ENCODE measurements around the gene DLG5.

- TF ChIP-seq CTCF (IDR thresholded peaks at IDR 0.05; ENCODE audit: insufficient read depth, low read length, poor library complexity, severe bottlenecking) (no peak), EZH2phosphoT487 (conservative IDR thresholded peaks at IDR 0.05; ENCODE audit: low read length) (no peak)
These were observed 100.6 kb downstream of the DLG5 start for GRCh38 chr10:77825965-77826364.

Data from SU-DHL-6 (cell line).